HG02610 (cell line): ENCODE results near the gene DBI.
"Not testable (repeated sequence)": the region's sequence is repeated elsewhere in the genome, so short reads cannot be mapped to it uniquely, and the experiment has no call there.

Experiments
- ATAC-seq: cut with Tn5 transposase; IDR thresholded peaks from one replicate; pipeline ENCODE4 v1.9.1; 2021; ENCODE audit warnings: mild to moderate bottlenecking, moderate library complexity; ENCODE audit not compliant: unreplicated experiment

The DBI gene

GRCh38 chr2:119364798-119365197, 2.0 kb upstream of the DBI start:
- no peak for ATAC-seq

GRCh38 chr2:119365436-119365835, 1.3 kb upstream of the DBI start:
- ATAC-seq = no peak

GRCh38 chr2:119366161-119366648, 572 bp upstream of the DBI start:
- ATAC-seq = peak; percentile 0

GRCh38 chr2:119367472-119368099, 809 bp downstream of the DBI start:
- peak; percentile 21 for ATAC-seq

- no peak for ATAC-seq
These were observed 3.1 kb downstream of the DBI start for GRCh38 chr2:119369845-119370244.

GRCh38 chr2:119371111-119371510, 4.3 kb downstream of the DBI start:
- no peak for ATAC-seq

GRCh38 chr2:119372778-119373568, 6.2 kb downstream of the DBI start:
- ATAC-seq = no peak

GRCh38 chr2:119373907-119374745, 7.3 kb downstream of the DBI start:
- ATAC-seq = not testable (repeated sequence)

- ATAC-seq = not testable (repeated sequence)
These were observed 9.6 kb downstream of the DBI start for GRCh38 chr2:119376406-119376805.

GRCh38 chr2:119376810-119377209, 10.0 kb downstream of the DBI start:
- ATAC-seq = no peak

GRCh38 chr2:119377294-119377992, 10.7 kb downstream of the DBI start:
- no peak for ATAC-seq

GRCh38 chr2:119377993-119378345, 11.2 kb downstream of the DBI start:
- no peak for ATAC-seq

- ATAC-seq = no peak
These were observed 11.8 kb downstream of the DBI start for GRCh38 chr2:119378566-119378965.

- no peak for ATAC-seq
These were observed 16.8 kb downstream of the DBI start for GRCh38 chr2:119383410-119384140.

GRCh38 chr2:119384971-119385370, 18.2 kb downstream of the DBI start:
- no peak for ATAC-seq

GRCh38 chr2:119385466-119385865, 18.7 kb downstream of the DBI start:
- no peak for ATAC-seq

GRCh38 chr2:119387381-119388129, 20.8 kb downstream of the DBI start:
- ATAC-seq = peak; percentile 85

GRCh38 chr2:119389615-119390306, 23.0 kb downstream of the DBI start:
- no peak for ATAC-seq
